Activated CD8-positive, alpha-beta T cell treated with anti-CD3 and anti-CD28 coated beads for 36 hours (primary cell): ENCODE results near the gene APOM. TPM values are rescaled to one million over a fixed set of nuclear protein-coding genes. Genes with fewer than 3 reads are reported as not detected.

Experiments used
- ATAC-seq: fragments of 200-7000 bp; cut with Tn5 transposase; one replicate; pipeline ENCODE4 v1.10.0; 2021; ENCODE audit warnings: mild to moderate bottlenecking, moderate library complexity
- CTCF ChIA-PET: fragments of 350-600 bp; sonication (Branson Sonifier 250); formaldehyde crosslinking; loops from one replicate; lab custom pipeline; 2021; ENCODE audit warnings: antibody characterized with exemption; lab: Charles Lee
- POLR2A ChIA-PET: fragments of 350-600 bp; sonication (Branson Sonifier 250); formaldehyde crosslinking; loops from one replicate; lab custom pipeline; 2021; ENCODE audit warnings: antibody characterized with exemption; lab: Charles Lee
- DNase-seq: peaks from one replicate; pipeline ENCODE4 v3.0.0-alpha.2; 2020
- H3K27ac Mint-ChIP-seq: one replicate; pipeline ENCODE4 v1.8.0; 2021; ENCODE audit warnings: mild to moderate bottlenecking, mixed read lengths
- H3K27me3 Mint-ChIP-seq: one replicate; pipeline ENCODE4 v1.8.0; 2021; ENCODE audit warnings: mixed read lengths
- H3K36me3 Mint-ChIP-seq: one replicate; pipeline ENCODE4 v1.8.0; 2021; ENCODE audit warnings: low read depth, mixed read lengths
- H3K4me1 Mint-ChIP-seq: one replicate; pipeline ENCODE4 v1.8.0; 2021; ENCODE audit warnings: low read depth, mixed read lengths
- H3K4me3 Mint-ChIP-seq: one replicate; pipeline ENCODE4 v1.8.0; 2021; ENCODE audit warnings: mild to moderate bottlenecking, moderate library complexity, mixed read lengths
- H3K9me3 Mint-ChIP-seq: one replicate; pipeline ENCODE4 v1.8.0; 2021; ENCODE audit warnings: mixed read lengths
- CTCF ChIP-seq: fragments of 200-600 bp; IDR thresholded peaks from one replicate; pipeline ENCODE4 v1.8.0; 2022; ENCODE audit warnings: antibody characterized with exemption, mild to moderate bottlenecking
- intact Hi-C: fragments of 100-400 bp; cut with micrococcal nuclease; formaldehyde crosslinking; loops from one replicate; pipeline ENCODE4 v1.10.0; 2022
- total RNA-seq, 2 experiments: library from RNA; stranded (reverse); gene quantifications; one replicate each; pipeline ENCODE4 v1.2.3, GENCODE V29; 2021

The APOM gene
- total RNA-seq, 2 experiments from 2014 or later, result 4.4 to 4.9 TPM

- Mint-ChIP-seq H3K9me3 (no peaks in the 10 kb centered on the region), H3K27me3 (no peaks in the 10 kb centered on the region), H3K4me1 (peaks cover 11% of the 10 kb centered on the region), H3K4me3 (no peak overlapping the region), H3K36me3 (peaks cover 8% of the 10 kb centered on the region), H3K27ac (no peak overlapping the region)
- DNase-seq (no peak), ATAC-seq (no peak)
- CTCF ChIA-PET, result interaction anchor here (1.6 to 1.9 kb wide), 2 partner anchors 86 to 187 kb away, joined by 3 to 5 read pairs; no protein-coding TSS in a partner anchor
- no peak for TF ChIP-seq CTCF
- POLR2A ChIA-PET, result interaction anchor here (1.7 kb wide), 1 partner anchor 123 kb away, joined by 3 read pairs; the partner anchor contains the start of gene LSM2
- intact Hi-C loops, result no loop called here
These were observed 27.9 kb downstream of the APOM start for GRCh38 chr6:31683591-31683990.

GRCh38 chr6:31686483-31686882, 30.8 kb downstream of the APOM start:
- H3K27me3 Mint-ChIP-seq, result no peaks in the 10 kb centered on the region
- no peak overlapping the region for H3K27ac Mint-ChIP-seq
- DNase-seq (no peak), ATAC-seq (no peak)
- no peaks in the 10 kb centered on the region for H3K9me3 Mint-ChIP-seq
- no peak overlapping the region for H3K4me3 Mint-ChIP-seq
- intact Hi-C loops, result no loop called here
- ChIA-PET POLR2A (interaction anchor here (1.1 to 1.5 kb wide), 2 partner anchors 17 to 37 kb away, joined by 3 read pairs; partner anchors contain the start of genes LY6G5B and MPIG6B), CTCF (interaction anchor here (0.9 kb wide), 1 partner anchor 8 kb away, joined by 3 read pairs; no protein-coding TSS in a partner anchor)
- TF ChIP-seq CTCF, result no peak
- H3K4me1 Mint-ChIP-seq, result peaks cover 7% of the 10 kb centered on the region
- peaks cover 11% of the 10 kb centered on the region for H3K36me3 Mint-ChIP-seq

GRCh38 chr6:31687321-31687720, 31.6 kb downstream of the APOM start:
- POLR2A ChIA-PET, result interaction anchor here (0.8 to 1.5 kb wide), 4 partner anchors 18 to 52 kb away, joined by 3 to 4 read pairs (median 3); partner anchors contain the start of genes BAG6, LY6G5B, MPIG6B and MSH5
- intact Hi-C loops, result no loop called here
- CTCF ChIA-PET, result interaction anchor here (1.4 kb wide), 1 partner anchor 35 kb away, joined by 3 read pairs; no protein-coding TSS in a partner anchor
- peaks cover 10% of the 10 kb centered on the region for H3K36me3 Mint-ChIP-seq
- ATAC-seq, result no peak
- no peak for TF ChIP-seq CTCF
- no peak overlapping the region for H3K4me3 Mint-ChIP-seq
- no peak overlapping the region for H3K27ac Mint-ChIP-seq
- no peaks in the 10 kb centered on the region for H3K9me3 Mint-ChIP-seq
- peaks cover 5% of the 10 kb centered on the region for H3K4me1 Mint-ChIP-seq
- DNase-seq, result no peak
- no peaks in the 10 kb centered on the region for H3K27me3 Mint-ChIP-seq

GRCh38 chr6:31687860-31688693, 32.4 kb downstream of the APOM start:
- intact Hi-C loops, result no loop called here

More at GRCh38 chr6:31687860-31688693, 32.4 kb downstream of the APOM start:
- H3K9me3 Mint-ChIP-seq, result no peaks in the 10 kb centered on the region
- ATAC-seq (no peak), DNase-seq (no peak)
- no peak overlapping the region for H3K27ac Mint-ChIP-seq
- CTCF ChIA-PET, result interaction anchor here (0.8 to 1.5 kb wide), 3 partner anchors 27 to 82 kb away, joined by 3 to 4 read pairs (median 3); partner anchors contain the start of gene C6orf47
- H3K4me1 Mint-ChIP-seq, result peaks cover 5% of the 10 kb centered on the region
- H3K4me3 Mint-ChIP-seq, result no peak overlapping the region
- H3K36me3 Mint-ChIP-seq, result peaks cover 14% of the 10 kb centered on the region
- no peak for TF ChIP-seq CTCF
- POLR2A ChIA-PET, result interaction anchor here (0.8 to 1.3 kb wide), 3 partner anchors 10 to 51 kb away, joined by 3 to 4 read pairs (median 3); partner anchors contain the start of genes BAG6 and MSH5
- H3K27me3 Mint-ChIP-seq, result no peaks in the 10 kb centered on the region
